H9 (cell line): ENCODE results near the gene MYH15. TPM values are rescaled to one million over a fixed set of nuclear protein-coding genes. Genes with fewer than 3 reads are reported as not detected.

Experiments
- DNase-seq: peaks from one replicate; pipeline ENCODE4 v3.0.0-alpha.2; 2017
- H2AFZ ChIP-seq: one replicate; pipeline ENCODE4 v1.6.1; 2013; ENCODE audit warnings: mild to moderate bottlenecking, low read length, control low read depth, moderate library complexity
- H2AK5ac ChIP-seq: 2 replicates; pipeline ENCODE4 v1.6.1; 2013; ENCODE audit warnings: low read length, control low read depth, mixed read lengths; ENCODE audit not compliant: insufficient read length
- H2BK120ac ChIP-seq: one replicate; pipeline ENCODE4 v1.6.1; 2013; ENCODE audit warnings: low read depth, mild to moderate bottlenecking, low read length, control low read depth, inconsistent platforms; ENCODE audit not compliant: poor library complexity, severe bottlenecking
- H2BK12ac ChIP-seq: 2 replicates; pipeline ENCODE4 v1.6.1; 2013; ENCODE audit warnings: low read length, control low read depth, mixed read lengths, low read depth; ENCODE audit not compliant: insufficient read length
- H2BK15ac ChIP-seq: 2 replicates; pipeline ENCODE4 v1.6.1; 2013; ENCODE audit warnings: low read depth, low read length, control low read depth
- H2BK20ac ChIP-seq: one replicate; pipeline ENCODE4 v1.6.1; 2013; ENCODE audit warnings: low read depth, mild to moderate bottlenecking, low read length, control low read depth, inconsistent platforms; ENCODE audit not compliant: poor library complexity, severe bottlenecking
- H2BK5ac ChIP-seq: 2 replicates; pipeline ENCODE4 v1.6.1; 2013; ENCODE audit warnings: low read length, control low read depth, mixed read lengths; ENCODE audit not compliant: insufficient read length
- H3K14ac ChIP-seq: 2 replicates; pipeline ENCODE4 v1.6.1; 2013; ENCODE audit warnings: low read length, control low read depth; ENCODE audit not compliant: insufficient read depth
- H3K18ac ChIP-seq: 2 replicates; pipeline ENCODE4 v1.6.1; 2013; ENCODE audit warnings: low read depth, mild to moderate bottlenecking, mixed read lengths, low read length, control low read depth; ENCODE audit not compliant: insufficient read length
- H3K23ac ChIP-seq: 2 replicates; pipeline ENCODE4 v1.6.1; 2013; ENCODE audit warnings: low read length, control low read depth, mixed read lengths, low read depth; ENCODE audit not compliant: insufficient read length
- H3K23me2 ChIP-seq: 2 replicates; pipeline ENCODE4 v1.6.1; 2013; ENCODE audit warnings: low read depth, mild to moderate bottlenecking, mixed read lengths, low read length, control low read depth; ENCODE audit not compliant: insufficient read length, poor library complexity, severe bottlenecking
- H3K27ac ChIP-seq: 2 replicates; pipeline ENCODE4 v1.5.1; 2013; ENCODE audit warnings: low read length, control low read depth, mixed read lengths, low read depth; ENCODE audit not compliant: insufficient read length
- H3K27me3 ChIP-seq: 2 replicates; pipeline ENCODE4 v1.6.1; 2013; ENCODE audit warnings: low read length, control low read depth, inconsistent platforms; ENCODE audit not compliant: insufficient read depth
- H3K4ac ChIP-seq: 2 replicates; pipeline ENCODE4 v1.6.1; 2013; ENCODE audit warnings: low read depth, mild to moderate bottlenecking, control low read depth, inconsistent platforms, low read length, moderate library complexity
- H3K4me1 ChIP-seq: 2 replicates; pipeline ENCODE4 v1.6.1; 2013; ENCODE audit warnings: low read length, control low read depth, inconsistent platforms; ENCODE audit not compliant: insufficient read depth
- H3K4me2 ChIP-seq: 2 replicates; pipeline ENCODE4 v1.6.1; 2013; ENCODE audit warnings: low read length, control low read depth, mixed read lengths; ENCODE audit not compliant: insufficient read length, insufficient read depth
- H3K56ac ChIP-seq: 2 replicates; pipeline ENCODE4 v1.6.1; 2013; ENCODE audit warnings: low read depth, mild to moderate bottlenecking, mixed read lengths, low read length, control low read depth; ENCODE audit not compliant: insufficient read length
- H3K79me1 ChIP-seq: 2 replicates; pipeline ENCODE4 v1.6.1; 2013; ENCODE audit warnings: low read depth, mild to moderate bottlenecking, moderate library complexity, low read length, control low read depth, inconsistent platforms; ENCODE audit not compliant: insufficient read depth, poor library complexity, severe bottlenecking
- H3K79me2 ChIP-seq: 2 replicates; pipeline ENCODE4 v1.6.1; 2013; ENCODE audit warnings: low read length, control low read depth, inconsistent platforms; ENCODE audit not compliant: insufficient read depth
- H3K9ac ChIP-seq: 2 replicates; pipeline ENCODE4 v1.6.1; 2013; ENCODE audit warnings: low read length, control low read depth, mixed read lengths; ENCODE audit not compliant: insufficient read length; ENCODE audit errors: extremely low read depth
- H3K9me3 ChIP-seq: one replicate; pipeline ENCODE4 v1.6.1; 2013; ENCODE audit warnings: low read depth, low read length, inconsistent platforms; ENCODE audit not compliant: control insufficient read depth
- H3T11ph ChIP-seq: one replicate; pipeline ENCODE4 v1.6.1; 2013; ENCODE audit warnings: mild to moderate bottlenecking, low read length, control low read depth, inconsistent platforms
- H4K20me1 ChIP-seq: one replicate; pipeline ENCODE4 v1.6.1; 2013; ENCODE audit not compliant: control insufficient read depth, insufficient read length, insufficient read depth
- H4K5ac ChIP-seq: 2 replicates; pipeline ENCODE4 v1.6.1; 2013; ENCODE audit warnings: low read depth, mild to moderate bottlenecking, mixed read lengths, low read length, control low read depth; ENCODE audit not compliant: insufficient read length
- H4K8ac ChIP-seq: replicated peaks from 2 replicates; pipeline ENCODE4 v1.6.1; 2013; ENCODE audit warnings: low read length, control low read depth, mixed read lengths, low read depth; ENCODE audit not compliant: insufficient read length
- H4K91ac ChIP-seq: 2 replicates; pipeline ENCODE4 v1.6.1; 2013; ENCODE audit warnings: low read depth, mild to moderate bottlenecking, moderate library complexity, mixed read lengths, low read length, control low read depth; ENCODE audit not compliant: insufficient read length
- H3K27ac Mint-ChIP-seq, 3 experiments: 2 replicates in 2 of 3; 3 replicates in 1 of 3; pipeline ENCODE4 v1.8.0; 2020 to 2021; ENCODE audit warnings: mixed read lengths in 3 of 3, mild to moderate bottlenecking in 1 of 3, moderate library complexity in 1 of 3
- H3K27me3 Mint-ChIP-seq: 2 replicates; pipeline ENCODE4 v1.8.0; 2021; ENCODE audit warnings: low read depth, mild to moderate bottlenecking, moderate library complexity, mixed read lengths
- H3K36me3 Mint-ChIP-seq, 3 experiments: 2 replicates in 2 of 3; 3 replicates in 1 of 3; pipeline ENCODE4 v1.8.0; 2020 to 2021; ENCODE audit warnings: low read depth in 3 of 3, mixed read lengths in 3 of 3; ENCODE audit not compliant: insufficient read depth in 1 of 3
- H3K4me1 Mint-ChIP-seq, 2 experiments: 2 replicates each; pipeline ENCODE4 v1.8.0; 2020; ENCODE audit warnings: mixed read lengths in 2 of 2
- H3K4me3 Mint-ChIP-seq, 2 experiments: 2 replicates in 1 of 2; 3 replicates in 1 of 2; pipeline ENCODE4 v1.8.0; 2020 to 2021; ENCODE audit warnings: mild to moderate bottlenecking in 2 of 2, mixed read lengths in 2 of 2, moderate library complexity in 1 of 2
- H3K9me3 Mint-ChIP-seq, 2 experiments: 2 replicates in 1 of 2; 3 replicates in 1 of 2; pipeline ENCODE4 v1.8.0; 2020; ENCODE audit warnings: mild to moderate bottlenecking in 2 of 2, mixed read lengths in 2 of 2, moderate library complexity in 1 of 2
- CTCF ChIP-seq: fragments of 200-600 bp; sonication (generic); conservative IDR thresholded peaks from 3 replicates; pipeline ENCODE4 v1.8.0; 2021; ENCODE audit warnings: antibody characterized with exemption, mild to moderate bottlenecking
- WGBS: extraction: QIAGEN DNeasy Blood & Tissue Kit; methylation state at CpG from one replicate; pipeline ENCODE4 v1.1.7; 2013; ENCODE audit warnings: missing lambda C conversion rate, low lambda C conversion rate, mixed read lengths; ENCODE audit not compliant: insufficient read length; ENCODE audit errors: extremely low coverage; 5-methylcytosine and 5-hydroxymethylcytosine counted together
- total RNA-seq: library from RNA; stranded (reverse); gene quantifications from 2 replicates; pipeline ENCODE4 v1.2.1, GENCODE V29; 2021

MYH15 gene
- total RNA-seq, 1 experiment from 2014 or later, result 0.13 TPM

DNA sequence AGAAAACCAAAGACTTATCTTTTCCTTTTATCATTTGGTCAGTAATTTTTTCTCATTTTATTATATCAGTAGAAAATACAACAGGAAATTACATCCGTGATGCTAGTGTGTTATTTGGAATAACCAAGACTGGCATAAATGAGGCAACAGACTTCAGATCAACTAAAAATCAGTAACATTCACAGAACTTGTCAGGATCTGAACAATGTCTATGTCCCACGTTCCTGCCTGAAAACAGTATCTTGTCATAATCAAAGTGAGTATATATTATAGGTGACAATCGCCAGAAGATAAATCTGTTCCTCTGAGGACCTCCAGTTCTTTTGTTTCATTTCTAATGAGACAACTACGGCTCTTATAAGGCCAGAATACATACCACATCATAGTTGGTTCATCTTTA lies 41.8 kb downstream of the MYH15 start:
- H4K91ac ChIP-seq, result no peak overlapping the region
- H3K4ac ChIP-seq, result no peak overlapping the region
- H4K5ac ChIP-seq, result no peak overlapping the region
- no peaks in the 10 kb centered on the region for H3K27me3 ChIP-seq
- Mint-ChIP-seq H3K9me3 (no peaks in the 10 kb centered on the region), H3K27ac (no peak overlapping the region), H3K27me3 (no peaks in the 10 kb centered on the region), H3K4me3 (no peak overlapping the region), H3K36me3 (no peaks in the 10 kb centered on the region), H3K4me1 (peaks cover 8 to 18% of the 10 kb centered on the region in 2 experiments)
- H3K14ac ChIP-seq, result no peak overlapping the region
- no peak overlapping the region for H2AFZ ChIP-seq
- H2BK5ac ChIP-seq, result no peak overlapping the region
- WGBS, result no CpG with 5 or more reads among the region's 4 CpGs
- H3K79me2 ChIP-seq, result no peaks in the 10 kb centered on the region
- H2BK20ac ChIP-seq, result no peak overlapping the region
- TF ChIP-seq CTCF, result no peak
- H3K18ac ChIP-seq, result no peak overlapping the region
- no peaks in the 10 kb centered on the region for H3K23me2 ChIP-seq
- H2BK15ac ChIP-seq, result no peak overlapping the region
- no peak overlapping the region for H3K56ac ChIP-seq
- no peak overlapping the region for H4K8ac ChIP-seq
- H3K9ac ChIP-seq, result no peak overlapping the region
- no peak for DNase-seq
- no peak overlapping the region for H3K4me2 ChIP-seq
- H2BK120ac ChIP-seq, result no peak overlapping the region
- H3K79me1 ChIP-seq, result no peaks in the 10 kb centered on the region
- no peak overlapping the region for H2BK12ac ChIP-seq
- peaks cover 5% of the 10 kb centered on the region; the same call in 1 of the 2 replicates for H3K4me1 ChIP-seq
- H3K23ac ChIP-seq, result no peak overlapping the region
- H3T11ph ChIP-seq, result no peak overlapping the region
- H3K27ac ChIP-seq, result no peak overlapping the region
- H3K9me3 ChIP-seq, result no peaks in the 10 kb centered on the region
- no peaks in the 10 kb centered on the region for H4K20me1 ChIP-seq
- no peak overlapping the region for H2AK5ac ChIP-seq
